H1 (cell line): Measurements from ENCODE around the gene SS18L1. TPM values are rescaled to one million over a fixed set of nuclear protein-coding genes. Genes with fewer than 3 reads are reported as not detected.

Source experiments
- CTCF ChIA-PET: fragments of 300-600 bp; sonication (Branson Sonifier 250); formaldehyde crosslinking; loops from one replicate; lab custom pipeline; 2021; ENCODE audit not compliant: partially characterized antibody; lab: Charles Lee
- POLR2A ChIA-PET: fragments of 300-600 bp; sonication (Branson Sonifier 250); formaldehyde crosslinking; loops from one replicate; lab custom pipeline; 2021; ENCODE audit warnings: inconsistent platforms; ENCODE audit not compliant: partially characterized antibody; lab: Charles Lee
- DNase-seq, 2 experiments: peaks; one replicate each; pipeline versions ENCODE4 v3.0.0 to v3.0.0-alpha.2; 2010 to 2022; ENCODE audit warnings: low spot score in 2 of 2, low read depth in 1 of 2, mixed read lengths in 1 of 2
- FAIRE-seq: peaks from 2 replicates; lab custom pipeline; 2011; peaks lifted over from hg19 to GRCh38; lab: Jason Lieb, UNC
- H2AFZ ChIP-seq: 2 replicates; pipeline ENCODE4 v1.8.1; 2012; ENCODE audit warnings: low read length, inconsistent platforms
- H2AK5ac ChIP-seq: 2 replicates; pipeline ENCODE4 v1.6.1; 2013; ENCODE audit warnings: low read depth, low read length
- H2BK120ac ChIP-seq: replicated peaks from 2 replicates; pipeline ENCODE3; 2013; ENCODE audit warnings: low read depth, low read length, inconsistent platforms
- H2BK12ac ChIP-seq: 2 replicates; pipeline ENCODE4 v1.6.1; 2013; ENCODE audit warnings: low read depth, low read length
- H2BK15ac ChIP-seq: 2 replicates; pipeline ENCODE4 v1.6.1; 2013; ENCODE audit warnings: low read length
- H2BK20ac ChIP-seq: 2 replicates; pipeline ENCODE4 v1.6.1; 2013; ENCODE audit warnings: low read length
- H2BK5ac ChIP-seq: 2 replicates; pipeline ENCODE4 v1.6.1; 2013; ENCODE audit warnings: low read depth, low read length
- H3K14ac ChIP-seq: 2 replicates; pipeline ENCODE4 v1.6.1; 2013; ENCODE audit warnings: inconsistent platforms; ENCODE audit not compliant: insufficient read length
- H3K18ac ChIP-seq: 2 replicates; pipeline ENCODE4 v1.6.1; 2013; ENCODE audit warnings: low read length; ENCODE audit errors: extremely low read depth
- H3K23ac ChIP-seq: 2 replicates; pipeline ENCODE4 v1.6.1; 2013; ENCODE audit warnings: inconsistent platforms; ENCODE audit not compliant: insufficient read length
- H3K23me2 ChIP-seq: 2 replicates; pipeline ENCODE4 v1.6.1; 2013; ENCODE audit warnings: low read depth, low read length
- H3K27ac ChIP-seq: 2 replicates; pipeline ENCODE4 v1.6.1; 2011; ENCODE audit warnings: low read depth, low read length, inconsistent platforms
- H3K27me3 ChIP-seq, 4 experiments: replicated peaks in 1 of 4; 1 replicate in 1 of 4; 2 replicates in 3 of 4; pipeline versions ENCODE4 v1.6.1 to v1.8.1; 2011 to 2013; ENCODE audit warnings: low read length in 3 of 4, mild to moderate bottlenecking in 3 of 4, inconsistent platforms in 2 of 4, mixed read lengths in 2 of 4, moderate library complexity in 1 of 4; ENCODE audit not compliant: control insufficient read depth in 3 of 4, insufficient read depth in 3 of 4; ENCODE audit errors: extremely low read depth in 1 of 4
- H3K36me3 ChIP-seq, 4 experiments: 2 replicates each; pipeline versions ENCODE4 v1.6.1 to v1.8.1; 2011 to 2013; ENCODE audit warnings: mild to moderate bottlenecking in 4 of 4, low read length in 3 of 4, moderate library complexity in 2 of 4, control low read depth in 1 of 4, inconsistent platforms in 1 of 4; ENCODE audit not compliant: insufficient read depth in 4 of 4, control insufficient read depth in 2 of 4
- H3K4ac ChIP-seq: replicated peaks from 2 replicates; pipeline ENCODE3; 2013; ENCODE audit warnings: low read length, low read depth, mixed read lengths, inconsistent platforms; ENCODE audit not compliant: insufficient read length
- H3K4me1 ChIP-seq, 4 experiments: replicated peaks in 1 of 4; 1 replicate in 1 of 4; 2 replicates in 3 of 4; pipeline versions ENCODE4 v1.6.1 to v1.8.1; 2011 to 2013; ENCODE audit warnings: low read length in 3 of 4, inconsistent platforms in 2 of 4, mixed read lengths in 1 of 4; ENCODE audit not compliant: insufficient read depth in 4 of 4, control insufficient read depth in 3 of 4
- H3K4me2 ChIP-seq, 2 experiments: 2 replicates each; pipeline versions ENCODE4 v1.6.1 to v1.8.1; 2011 to 2013; ENCODE audit warnings: low read depth in 2 of 2, low read length in 2 of 2, control low read depth in 1 of 2, inconsistent platforms in 1 of 2, mild to moderate bottlenecking in 1 of 2; ENCODE audit not compliant: insufficient read depth in 1 of 2
- H3K4me3 ChIP-seq, 4 experiments: fragments of 200-600, 300-600 bp in 1 of 4; sonication (generic), shearing (Covaris generic), sonication (Bioruptor Twin) in 1 of 4; 2 replicates each; pipeline versions ENCODE4 v1.5.1 to v1.8.1; 2011 to 2016; ENCODE audit warnings: low read length in 4 of 4, low read depth in 3 of 4, control low read depth in 2 of 4, inconsistent platforms in 2 of 4, mild to moderate bottlenecking in 2 of 4, mixed read lengths in 1 of 4, moderate library complexity in 1 of 4; ENCODE audit not compliant: insufficient read depth in 2 of 4; ENCODE audit errors: extremely low read depth in 1 of 4
- H3K56ac ChIP-seq: replicated peaks from 2 replicates; pipeline ENCODE3; 2013; ENCODE audit warnings: low read depth, mild to moderate bottlenecking, mixed read lengths, low read length, inconsistent platforms; ENCODE audit not compliant: insufficient read length
- H3K79me1 ChIP-seq: 2 replicates; pipeline ENCODE4 v1.6.1; 2013; ENCODE audit warnings: low read depth, low read length, control low read depth
- H3K79me2 ChIP-seq, 2 experiments: 2 replicates each; pipeline versions ENCODE4 v1.6.1 to v1.8.1; 2012 to 2013; ENCODE audit warnings: low read length in 2 of 2, mild to moderate bottlenecking in 2 of 2, inconsistent platforms in 1 of 2; ENCODE audit not compliant: insufficient read depth in 2 of 2, control insufficient read depth in 1 of 2
- H3K9ac ChIP-seq, 4 experiments: replicated peaks in 1 of 4; 1 replicate in 1 of 4; 2 replicates in 3 of 4; pipeline versions ENCODE4 v1.6.1 to v1.8.1; 2011 to 2013; ENCODE audit warnings: low read depth in 3 of 4, low read length in 3 of 4, control low read depth in 2 of 4, mild to moderate bottlenecking in 2 of 4, moderate library complexity in 2 of 4, inconsistent platforms in 1 of 4; ENCODE audit errors: extremely low read depth in 1 of 4
- H3K9me3 ChIP-seq, 2 experiments: 2 replicates each; pipeline versions ENCODE4 v1.6.1 to v1.8.1; 2012 to 2013; ENCODE audit warnings: mild to moderate bottlenecking in 2 of 2, moderate library complexity in 2 of 2, control low read depth in 1 of 2, inconsistent platforms in 1 of 2, low read depth in 1 of 2, low read length in 1 of 2, mixed read lengths in 1 of 2; ENCODE audit not compliant: insufficient read depth in 2 of 2
- H4K20me1 ChIP-seq, 2 experiments: replicated peaks in 1 of 2; 2 replicates each; pipeline versions ENCODE3 to v1.8.1; 2011 to 2013; ENCODE audit warnings: inconsistent platforms in 2 of 2, low read length in 2 of 2, mild to moderate bottlenecking in 1 of 2; ENCODE audit not compliant: insufficient read depth in 2 of 2, control insufficient read depth in 1 of 2
- H4K5ac ChIP-seq: 2 replicates; pipeline ENCODE4 v1.6.1; 2013; ENCODE audit warnings: low read length, low read depth, mixed read lengths, inconsistent platforms; ENCODE audit not compliant: insufficient read length
- H4K8ac ChIP-seq: 2 replicates; pipeline ENCODE4 v1.8.0; 2013; ENCODE audit warnings: mild to moderate bottlenecking, moderate library complexity, low read length, inconsistent platforms; ENCODE audit not compliant: insufficient read depth; ENCODE audit errors: extremely low read depth
- H4K91ac ChIP-seq: replicated peaks from 2 replicates; pipeline ENCODE3; 2013; ENCODE audit warnings: low read length, mixed read lengths, inconsistent platforms; ENCODE audit not compliant: insufficient read length
- KDM5A ChIP-seq: fragments of 200-600 bp; IDR thresholded peaks from 2 replicates; pipeline ENCODE4 v1.7.1; 2012; ENCODE audit warnings: mild to moderate bottlenecking, low read length, inconsistent platforms, mixed read lengths
- NANOG ChIP-seq: IDR thresholded peaks from 2 replicates; pipeline ENCODE4 v1.6.1; 2011; ENCODE audit warnings: low read length, low read depth, mild to moderate bottlenecking, inconsistent platforms; ENCODE audit not compliant: insufficient read depth, poor library complexity, severe bottlenecking
- PHF8 ChIP-seq: fragments of 200-600 bp; sonication (generic); conservative IDR thresholded peaks from 2 replicates; pipeline ENCODE4 v1.7.1; 2012; ENCODE audit warnings: low read depth, mild to moderate bottlenecking, inconsistent platforms, low read length, moderate library complexity
- RNF2 ChIP-seq: fragments of 200-900, 300-1000 bp; sonication (generic); IDR thresholded peaks from 2 replicates; pipeline ENCODE4 v1.7.1; 2016; ENCODE audit warnings: borderline replicate concordance, low read depth, mild to moderate bottlenecking, antibody characterized with exemption, low read length; ENCODE audit not compliant: poor library complexity, severe bottlenecking; ENCODE audit errors: missing control alignments
- RXRA ChIP-seq: IDR thresholded peaks from 2 replicates; pipeline ENCODE4 v1.6.1; 2011; ENCODE audit warnings: low read depth, mild to moderate bottlenecking, low read length, moderate library complexity; ENCODE audit not compliant: insufficient read depth
- TBP ChIP-seq: IDR thresholded peaks from 2 replicates; pipeline ENCODE4 v1.6.1; 2011; ENCODE audit warnings: low read depth, low read length, improper control_type of control experiment
- WGBS, 2 experiments: shearing (Covaris generic) in 1 of 2; methylation state at CpG; one replicate each; pipeline versions ENCODE4 v1.1.6 to v1.1.7; 2013 to 2015; ENCODE audit warnings: low lambda C conversion rate in 2 of 2, mixed read lengths in 2 of 2, inconsistent platforms in 1 of 2, low coverage in 1 of 2, missing lambda C conversion rate in 1 of 2; ENCODE audit not compliant: insufficient replicate concordance in 2 of 2, insufficient coverage in 1 of 2, insufficient read length in 1 of 2; ENCODE audit errors: extremely low coverage in 1 of 2, missing lambda C conversion rate in 1 of 2; 5-methylcytosine and 5-hydroxymethylcytosine counted together
- polyA plus RNA-seq, 7 experiments: library from polyadenylated mRNA; depleted of rRNA in 3 of 7; stranded (reverse) in 5 of 7; unstranded in 2 of 7; fragments of >200 nt in 5 of 7; fragments of 200-250 nt in 2 of 7; gene quantifications; 1 replicate in 5 of 7; 2 replicates in 1 of 7; 4 replicates in 1 of 7; pipeline versions ENCODE4 v1.2.1 to v1.2.3, GENCODE V29; 2011 to 2013; ENCODE audit warnings: missing spikeins in 2 of 7, mixed read lengths in 2 of 7
- total RNA-seq: library from RNA; stranded (reverse); fragmentation: NEBNext Ultra II Directional; extraction: Animal tissue kit (Norgen Biotek cat#: 25700); gene quantifications from 2 replicates; pipeline ENCODE4 v1.2.1, GENCODE V29; 2021
- TF ChIP-seq, protein P1 (sequence below): IDR thresholded peaks from 2 replicates; pipeline ENCODE4 v1.6.1; 2012; ENCODE audit warnings: inconsistent platforms

Gene SS18L1
- total and polyA plus RNA-seq, 2 of the 8 experiments (the other 6 are each of a cell fraction or from before 2014, with no cell fraction given): 28.4 to 29.7 TPM

DNA sequence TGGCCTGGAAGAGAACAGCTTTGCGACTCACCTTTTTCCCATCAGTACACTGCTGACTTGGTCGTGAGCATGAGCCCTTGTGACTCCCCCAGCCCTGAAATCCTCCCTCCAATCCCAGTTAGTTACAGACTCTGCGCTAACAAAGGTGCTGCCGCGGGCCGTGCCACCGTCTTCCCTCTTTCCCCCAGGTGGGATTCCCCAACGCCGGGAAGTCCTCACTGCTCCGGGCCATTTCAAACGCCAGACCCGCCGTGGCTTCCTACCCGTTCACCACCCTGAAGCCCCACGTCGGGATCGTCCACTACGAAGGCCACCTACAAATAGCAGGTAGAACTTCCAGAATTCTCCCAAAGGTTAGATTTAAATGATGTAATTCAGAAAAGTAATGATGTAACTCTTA is 55.4 kb downstream of the SS18L1 start:
- Histone ChIP-seq H2BK15ac (no peak overlapping the region), H3K14ac (no peak overlapping the region)
- POLR2A ChIA-PET: interaction anchor here (1.2 kb wide), 1 partner anchor 67 kb away, joined by 3 read pairs; no protein-coding TSS in a partner anchor

More for the DNA sequence above, 55.4 kb downstream of the SS18L1 start:
- no peak for TF ChIP-seq PHF8
- TF ChIP-seq NANOG: no peak
- TF ChIP-seq RNF2: no peak
- no peak for TF ChIP-seq TBP
- TF ChIP-seq RXRA: no peak
- no peak for TF ChIP-seq KDM5A
- TF ChIP-seq, protein P1, sequence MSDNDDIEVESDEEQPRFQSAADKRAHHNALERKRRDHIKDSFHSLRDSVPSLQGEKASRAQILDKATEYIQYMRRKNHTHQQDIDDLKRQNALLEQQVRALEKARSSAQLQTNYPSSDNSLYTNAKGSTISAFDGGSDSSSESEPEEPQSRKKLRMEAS: no peak
- H3K27me3 ChIP-seq: no peaks in the 10 kb centered on the region
- H4K5ac ChIP-seq: no peak overlapping the region
- H3K4me3 ChIP-seq: no peak overlapping the region
- no peak overlapping the region for H3K9ac ChIP-seq
- H3K18ac ChIP-seq: no peak overlapping the region
- no peaks in the 10 kb centered on the region for H3K9me3 ChIP-seq
- CTCF ChIA-PET: interaction anchor here (0.7 to 1.3 kb wide), 4 partner anchors 11 to 170 kb away, joined by 3 read pairs; no protein-coding TSS in a partner anchor
- H2BK120ac ChIP-seq: no peak overlapping the region
- H3K23ac ChIP-seq: no peak overlapping the region
- H3K4me2 ChIP-seq: no peak overlapping the region
- H3K79me1 ChIP-seq: no peaks in the 10 kb centered on the region
- H4K8ac ChIP-seq: no peak overlapping the region
- H3K36me3 ChIP-seq: peaks cover 0 to 23% (median 10%) of the 10 kb centered on the region in 4 experiments; a peak in 7 of 8 replicates
- H4K20me1 ChIP-seq: peaks cover 0 to 2% of the 10 kb centered on the region in 2 experiments
- H3K4me1 ChIP-seq: no peaks in the 10 kb centered on the region
- 97% methylated on average over 18 of the region's 18 CpGs; no CpG with 5 or more reads in 1 of the 2 experiments for WGBS, 2 experiments
- H3K4ac ChIP-seq: no peak overlapping the region
- no peak overlapping the region for H2AFZ ChIP-seq
- H2BK20ac ChIP-seq: no peak overlapping the region
- FAIRE-seq (no peak), DNase-seq (no peak)
- H3K27ac ChIP-seq: no peak overlapping the region
- H2BK5ac ChIP-seq: no peak overlapping the region
- no peaks in the 10 kb centered on the region for H3K23me2 ChIP-seq
- H2BK12ac ChIP-seq: no peak overlapping the region
- H3K56ac ChIP-seq: no peak overlapping the region
- no peak overlapping the region for H2AK5ac ChIP-seq
- H4K91ac ChIP-seq: no peak overlapping the region
- H3K79me2 ChIP-seq: no peaks in the 10 kb centered on the region
